Measurements from ENCODE around the gene ZCCHC2. TPM values are rescaled to one million over a fixed set of nuclear protein-coding genes. Genes with fewer than 3 reads are reported as not detected.

The ZCCHC2 gene
- total and polyA plus RNA-seq, 2 of the 13 experiments (the other 11 are each of a cell fraction or from before 2014, with no cell fraction given), result 62.5 to 76.1 TPM

- TF ChIP-seq DPF2 (CRISPR knock-in tag; IDR thresholded peaks at IDR 0.05; ENCODE audit: borderline replicate concordance, low read depth) (peak; percentile 28; the same call in 1 of the 2 replicates), ZBTB26 (CRISPR knock-in tag; IDR thresholded peaks at IDR 0.05; ENCODE audit: borderline replicate concordance) (no peak), FOXO1 (CRISPR knock-in tag; IDR thresholded peaks at IDR 0.05) (peak; percentile 90), ZFAT (CRISPR knock-in tag; conservative IDR thresholded peaks at IDR 0.05) (no peak), RARA (CRISPR knock-in tag; IDR thresholded peaks at IDR 0.05) (0 out of 2 replicates have a peak, but pooled peaks have one; percentile 20), HMGA1 (CRISPR knock-in tag; conservative IDR thresholded peaks at IDR 0.05) (no peak), ZMYM4 (CRISPR knock-in tag; IDR thresholded peaks at IDR 0.05) (0 out of 2 replicates have a peak, but pooled peaks have one; percentile 45), KDM4B (CRISPR knock-in tag; IDR thresholded peaks at IDR 0.05) (no peak), ZNF331 (CRISPR knock-in tag; IDR thresholded peaks at IDR 0.05) (peak; percentile 24; the same call in 1 of the 2 replicates), ZNF20 (CRISPR knock-in tag; IDR thresholded peaks at IDR 0.05) (no peak), POGK (CRISPR knock-in tag; conservative IDR thresholded peaks at IDR 0.05) (0 out of 2 replicates have a peak, but pooled peaks have one; percentile 59), TBX2 (CRISPR knock-in tag; IDR thresholded peaks at IDR 0.05; ENCODE audit: borderline replicate concordance) (peak; percentile 30; the same call in 1 of the 2 replicates), FOXK2 (IDR thresholded peaks at IDR 0.05) (peak; percentile 30; the same call in 1 of the 2 replicates), FOXA1 (IDR thresholded peaks at IDR 0.05) (no peak), FOXA1 (CRISPR knock-in tag; IDR thresholded peaks at IDR 0.05) (peak; percentile 80), ZSCAN5A (CRISPR knock-in tag; IDR thresholded peaks at IDR 0.05; ENCODE audit: borderline replicate concordance) (no peak), ZNF7 (CRISPR knock-in tag; IDR thresholded peaks at IDR 0.05) (no peak), MED1 (CRISPR knock-in tag; IDR thresholded peaks at IDR 0.05) (peak; percentile 42; the same call in 1 of the 2 replicates), POLR2G (IDR thresholded peaks at IDR 0.05; ENCODE audit: low read depth, low read length) (no peak), POLR2A (IDR thresholded peaks at IDR 0.05; ENCODE audit: insufficient read depth in 1 of 2, low read depth in 2 of 2, low read length in 2 of 2) (0 out of 4 replicates have a peak, but pooled peaks of 1 of the 2 experiments have one; percentile 27), DNMT1 (CRISPR knock-in tag; IDR thresholded peaks at IDR 0.05) (no peak), NCOA2 (CRISPR knock-in tag; IDR thresholded peaks at IDR 0.05) (peak; percentile 43), SOX13 (IDR thresholded peaks at IDR 0.05) (0 out of 2 replicates have a peak, but pooled peaks have one; percentile 43), SOX13 (CRISPR knock-in tag; conservative IDR thresholded peaks at IDR 0.05 in 1 of 2, IDR thresholded peaks at IDR 0.05 in 1 of 2) (peak in 1 of 2 experiments; percentile 91; a peak in 2 of 4 replicates), ZNF691 (CRISPR knock-in tag; IDR thresholded peaks at IDR 0.05; ENCODE audit: borderline replicate concordance, low read depth) (peak; percentile 80; the same call in 1 of the 2 replicates), HMG20A (CRISPR knock-in tag; IDR thresholded peaks at IDR 0.05; ENCODE audit: borderline replicate concordance) (0 out of 2 replicates have a peak, but pooled peaks have one; percentile 29), CREB3 (CRISPR knock-in tag; IDR thresholded peaks at IDR 0.05) (no peak)
Observed at GRCh38 chr18:62510789-62511188, 12.0 kb upstream of the ZCCHC2 start (continued).
